Activated CD4-positive, alpha-beta memory T cell treated with anti-CD3 and anti-CD28 coated beads for 36 hours (primary cell): ENCODE measurements around the gene CASZ1. TPM values are rescaled to one million over a fixed set of nuclear protein-coding genes. Genes with fewer than 3 reads are reported as not detected.

Experiments
- CTCF ChIA-PET: fragments of 350-600 bp; sonication (Branson Sonifier 250); formaldehyde crosslinking; loops from one replicate; lab custom pipeline; 2021; ENCODE audit warnings: antibody characterized with exemption, inconsistent platforms; lab: Charles Lee
- POLR2A ChIA-PET: fragments of 350-600 bp; sonication (Branson Sonifier 250); formaldehyde crosslinking; loops from one replicate; lab custom pipeline; 2021; ENCODE audit warnings: antibody characterized with exemption; lab: Charles Lee
- DNase-seq: peaks from one replicate; pipeline ENCODE4 v3.0.0-alpha.2; 2020
- H3K27ac Mint-ChIP-seq: one replicate; pipeline ENCODE4 v1.8.0; 2021; ENCODE audit warnings: mixed read lengths
- H3K27me3 Mint-ChIP-seq: one replicate; pipeline ENCODE4 v1.8.0; 2021; ENCODE audit warnings: mixed read lengths
- H3K36me3 Mint-ChIP-seq: one replicate; pipeline ENCODE4 v1.8.0; 2021; ENCODE audit warnings: mixed read lengths
- H3K4me1 Mint-ChIP-seq: one replicate; pipeline ENCODE4 v1.8.0; 2021; ENCODE audit warnings: low read depth, mixed read lengths
- H3K4me3 Mint-ChIP-seq: one replicate; pipeline ENCODE4 v1.8.0; 2021; ENCODE audit warnings: mild to moderate bottlenecking, mixed read lengths
- H3K9me3 Mint-ChIP-seq: one replicate; pipeline ENCODE4 v1.8.0; 2021; ENCODE audit warnings: mixed read lengths
- intact Hi-C: fragments of 100-400 bp; cut with micrococcal nuclease; formaldehyde crosslinking; loops from one replicate; pipeline ENCODE4 v1.15.1; 2023
- total RNA-seq, 2 experiments: library from RNA; stranded (reverse); gene quantifications; one replicate each; pipeline ENCODE4 v1.2.3, GENCODE V29; 2021

Gene CASZ1
- total RNA-seq, 2 experiments from 2014 or later: 5.5 to 6.3 TPM

DNA sequence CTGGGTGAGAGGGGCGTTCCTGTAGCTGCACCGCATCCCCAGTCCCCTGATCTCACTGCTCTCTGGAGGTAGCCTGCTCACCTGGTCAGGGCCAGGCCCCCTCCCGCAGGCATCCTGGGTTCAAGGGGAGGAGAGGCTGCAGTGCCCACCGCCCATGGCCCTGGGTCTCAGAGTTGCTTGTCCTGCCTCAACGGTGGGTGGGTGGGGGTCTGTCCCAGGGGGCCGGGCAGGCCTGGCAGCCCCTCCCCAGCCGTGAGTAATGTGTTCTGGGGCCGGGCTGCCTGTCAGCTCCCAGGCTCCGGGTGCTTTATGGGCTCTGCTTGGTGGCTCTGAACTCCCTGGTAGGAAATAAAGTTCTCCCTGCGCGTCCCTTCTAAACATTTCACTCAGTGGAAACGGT, 126.9 kb downstream of the CASZ1 start:
- no peaks in the 10 kb centered on the region for H3K27me3 Mint-ChIP-seq

DNA sequence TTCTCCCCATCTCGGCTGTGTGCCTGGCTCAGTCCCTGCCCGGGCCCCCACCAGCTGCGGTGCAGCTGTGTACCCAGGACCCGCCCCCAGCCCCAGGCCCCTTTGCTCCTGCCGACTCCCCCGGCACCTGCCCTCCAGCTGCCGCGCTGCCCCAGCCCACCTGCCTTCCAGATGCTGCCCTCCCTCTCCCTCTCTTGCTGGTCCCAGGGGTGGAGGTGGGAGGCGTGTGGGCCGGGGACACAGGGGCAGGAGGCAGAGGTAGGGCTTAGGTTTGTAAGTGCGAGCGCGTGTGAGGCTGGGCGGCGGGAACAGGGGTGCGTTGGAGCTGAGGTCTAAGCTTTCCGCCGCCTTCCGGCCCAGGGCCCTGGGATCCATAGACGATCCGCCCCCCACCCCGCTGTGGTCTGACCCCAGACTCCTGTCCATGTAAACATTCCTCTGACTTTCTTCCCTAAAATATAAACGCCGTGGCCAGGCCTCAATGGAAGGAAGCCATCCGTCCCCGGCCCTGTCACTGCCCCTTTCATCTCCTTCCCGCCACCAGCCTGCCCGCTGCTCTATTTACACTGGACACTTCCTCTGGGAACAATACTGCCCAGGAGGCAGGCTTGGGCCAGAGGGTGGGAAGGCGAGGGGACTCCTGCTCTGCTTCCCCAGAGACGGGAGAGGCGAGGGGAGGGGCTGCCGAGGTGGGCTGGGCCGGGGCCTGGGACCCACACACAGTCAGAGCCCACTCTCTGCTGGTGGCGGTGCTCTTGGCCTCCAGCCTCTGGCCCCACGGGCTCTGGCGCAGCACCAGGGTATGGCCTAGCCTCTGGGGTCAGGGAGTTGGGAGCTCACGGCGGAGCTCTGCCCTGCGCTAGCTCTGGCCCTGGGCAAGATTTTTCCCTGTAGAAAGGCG, 128.3 kb downstream of the CASZ1 start:
- Mint-ChIP-seq H3K4me1 (no peaks in the 10 kb centered on the region), H3K4me3 (no peak overlapping the region), H3K27ac (no peak overlapping the region), H3K9me3 (no peaks in the 10 kb centered on the region), H3K27me3 (no peaks in the 10 kb centered on the region), H3K36me3 (no peaks in the 10 kb centered on the region)
- CTCF ChIA-PET: no interaction called here
- POLR2A ChIA-PET: no interaction called here
- intact Hi-C loops: no loop called here
- no peak for DNase-seq

More for the DNA sequence above, 126.9 kb downstream of the CASZ1 start:
- no peak for DNase-seq
- CTCF ChIA-PET: no interaction called here
- POLR2A ChIA-PET: no interaction called here
- Mint-ChIP-seq H3K27ac (no peak overlapping the region), H3K36me3 (no peaks in the 10 kb centered on the region), H3K4me1 (no peaks in the 10 kb centered on the region), H3K9me3 (no peaks in the 10 kb centered on the region), H3K4me3 (no peak overlapping the region)
- intact Hi-C loops: no loop called here

GRCh38 chr1:10665930-10666850, 130.3 kb downstream of the CASZ1 start:
- ChIA-PET CTCF (no interaction called here), POLR2A (no interaction called here)
- Mint-ChIP-seq H3K27ac (no peak overlapping the region), H3K36me3 (no peaks in the 10 kb centered on the region), H3K27me3 (no peaks in the 10 kb centered on the region), H3K4me1 (no peaks in the 10 kb centered on the region), H3K4me3 (no peak overlapping the region), H3K9me3 (no peaks in the 10 kb centered on the region)
- DNase-seq: no peak
- intact Hi-C loops: no loop called here

DNA sequence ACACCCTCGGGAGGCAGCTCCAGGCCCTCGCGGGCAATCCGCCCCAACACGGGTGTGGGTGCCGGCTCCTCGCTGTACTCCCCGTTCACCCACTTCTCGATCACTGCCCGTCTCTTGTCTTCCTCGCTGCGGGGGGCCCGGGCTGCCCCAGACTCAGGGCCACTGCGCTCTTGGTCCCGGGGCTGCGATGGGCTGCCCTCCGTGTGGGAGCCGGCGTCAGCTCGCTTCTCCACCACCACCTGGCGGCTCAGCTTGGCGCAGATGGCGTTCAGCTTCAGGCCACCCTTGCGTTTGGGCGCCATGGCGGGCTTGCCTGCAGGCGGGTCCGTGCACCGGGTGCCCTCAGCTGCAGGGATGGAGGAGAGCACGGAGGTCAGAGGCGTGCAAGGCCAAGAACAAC, 131.2 kb downstream of the CASZ1 start:
- CTCF ChIA-PET: no interaction called here

DNA sequence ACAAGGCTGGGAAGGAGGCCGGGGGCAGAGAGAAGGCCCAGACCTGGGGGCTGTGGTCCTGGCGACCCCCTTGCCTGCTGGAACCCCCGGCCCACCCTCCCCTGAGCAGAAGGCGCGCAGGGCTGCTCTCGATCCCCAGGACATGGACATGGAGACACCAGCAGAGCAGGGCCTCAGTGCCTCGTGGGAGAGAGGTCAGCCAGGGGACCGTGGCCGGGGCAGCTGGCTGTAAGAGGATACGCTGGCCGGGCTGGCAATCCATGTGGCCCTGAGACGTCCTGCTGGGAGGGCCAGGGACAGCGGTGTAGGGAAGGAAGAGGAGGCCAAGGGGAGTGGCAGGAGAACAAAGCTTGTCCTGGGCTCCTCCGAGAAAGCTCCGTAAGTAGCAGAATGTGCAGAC, 132.2 kb downstream of the CASZ1 start:
- Mint-ChIP-seq H3K4me3 (no peak overlapping the region), H3K36me3 (no peaks in the 10 kb centered on the region), H3K9me3 (no peaks in the 10 kb centered on the region), H3K27ac (no peak overlapping the region), H3K4me1 (no peaks in the 10 kb centered on the region), H3K27me3 (no peaks in the 10 kb centered on the region)
- intact Hi-C loops: no loop called here
- POLR2A ChIA-PET: no interaction called here
- DNase-seq: no peak
- CTCF ChIA-PET: no interaction called here

More for the DNA sequence above, 131.2 kb downstream of the CASZ1 start:
- H3K27ac Mint-ChIP-seq: no peak overlapping the region
- H3K27me3 Mint-ChIP-seq: no peaks in the 10 kb centered on the region
- DNase-seq: no peak
- no peaks in the 10 kb centered on the region for H3K36me3 Mint-ChIP-seq
- intact Hi-C loops: no loop called here
- no peaks in the 10 kb centered on the region for H3K4me1 Mint-ChIP-seq
- H3K9me3 Mint-ChIP-seq: no peaks in the 10 kb centered on the region
- no peak overlapping the region for H3K4me3 Mint-ChIP-seq
- POLR2A ChIA-PET: no interaction called here

DNA sequence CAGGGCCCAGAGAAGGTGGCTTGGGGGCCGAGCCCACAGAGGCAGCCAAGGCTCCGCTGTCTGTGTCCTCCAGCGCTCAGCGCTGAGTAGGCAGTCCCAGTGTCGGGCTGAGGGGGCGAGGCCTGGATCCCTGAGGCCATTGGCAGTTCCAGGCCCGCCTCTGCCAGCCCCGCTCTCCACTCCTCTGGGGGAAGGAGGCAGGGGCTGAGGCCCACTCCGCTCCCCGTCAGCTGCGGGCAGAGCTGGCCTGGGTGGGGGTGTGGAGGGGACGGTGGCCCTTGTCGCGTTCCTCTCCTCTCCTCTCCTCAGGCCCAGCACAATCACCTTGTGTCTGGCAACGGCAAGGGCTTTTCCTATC, 132.8 kb downstream of the CASZ1 start:
- Mint-ChIP-seq H3K27ac (no peak overlapping the region), H3K4me1 (no peaks in the 10 kb centered on the region), H3K27me3 (no peaks in the 10 kb centered on the region), H3K4me3 (no peak overlapping the region), H3K9me3 (no peaks in the 10 kb centered on the region), H3K36me3 (no peaks in the 10 kb centered on the region)
- ChIA-PET POLR2A (no interaction called here), CTCF (no interaction called here)
- no peak for DNase-seq
- intact Hi-C loops: no loop called here

DNA sequence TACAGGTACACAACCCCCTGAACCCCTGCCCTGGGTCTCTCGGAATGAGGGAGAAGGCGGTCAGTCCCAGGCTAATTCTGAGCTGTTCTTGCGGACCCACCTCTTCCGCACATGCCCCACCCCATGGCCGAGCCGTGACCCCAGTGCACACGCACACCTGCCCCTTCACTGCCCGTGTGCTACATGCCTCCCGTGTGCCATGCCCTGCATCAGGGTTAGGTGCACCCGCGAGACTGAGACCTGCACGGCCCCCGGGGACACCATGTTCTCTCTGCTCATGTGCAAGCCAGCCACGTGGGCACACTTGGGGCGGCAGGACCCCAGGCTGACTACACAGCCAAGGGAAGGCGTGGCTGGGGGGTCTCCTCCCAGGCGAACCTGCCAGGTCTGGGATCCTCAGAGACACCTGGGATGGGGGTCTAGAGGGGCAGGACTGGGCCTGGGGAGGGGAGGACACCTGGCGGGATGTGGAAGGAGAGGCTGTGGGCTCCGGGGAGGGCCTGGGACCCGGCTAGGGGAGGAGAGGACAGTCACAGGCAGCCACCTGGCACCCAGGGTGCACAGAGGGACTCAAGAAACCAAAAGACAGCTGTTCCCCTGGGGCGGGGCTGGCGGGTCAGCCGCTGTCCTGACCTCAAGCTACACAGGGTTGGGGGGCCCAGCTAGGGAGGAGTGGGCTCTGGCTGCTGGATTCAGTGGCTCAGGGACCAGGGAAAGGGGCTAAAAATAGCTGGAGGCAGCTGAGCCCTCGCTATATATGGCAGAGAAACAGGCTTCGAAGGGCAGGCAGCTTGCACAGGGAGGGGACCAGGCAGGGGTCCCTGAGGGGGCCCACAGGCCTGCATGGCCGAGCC, 133.4 kb downstream of the CASZ1 start:
- POLR2A ChIA-PET: no interaction called here
- H3K4me3 Mint-ChIP-seq: no peak overlapping the region

GRCh38 chr1:10662090-10662688, 134.3 kb downstream of the CASZ1 start:
- Mint-ChIP-seq H3K4me1 (no peaks in the 10 kb centered on the region), H3K27ac (no peak overlapping the region), H3K27me3 (no peaks in the 10 kb centered on the region), H3K36me3 (no peaks in the 10 kb centered on the region), H3K4me3 (no peak overlapping the region), H3K9me3 (no peaks in the 10 kb centered on the region)
- POLR2A ChIA-PET: no interaction called here
- no peak for DNase-seq
- intact Hi-C loops: no loop called here
- CTCF ChIA-PET: no interaction called here

More for the DNA sequence above, 133.4 kb downstream of the CASZ1 start:
- Mint-ChIP-seq H3K4me1 (no peaks in the 10 kb centered on the region), H3K9me3 (no peaks in the 10 kb centered on the region), H3K27ac (no peak overlapping the region), H3K36me3 (no peaks in the 10 kb centered on the region), H3K27me3 (no peaks in the 10 kb centered on the region)
- DNase-seq: no peak
- intact Hi-C loops: no loop called here
- CTCF ChIA-PET: no interaction called here

GRCh38 chr1:10661453-10661852, 135.0 kb downstream of the CASZ1 start:
- DNase-seq: no peak
- H3K27ac Mint-ChIP-seq: no peak overlapping the region
- ChIA-PET POLR2A (no interaction called here), CTCF (no interaction called here)
- intact Hi-C loops: no loop called here
- H3K27me3 Mint-ChIP-seq: no peaks in the 10 kb centered on the region
- H3K9me3 Mint-ChIP-seq: no peaks in the 10 kb centered on the region
- H3K4me3 Mint-ChIP-seq: no peak overlapping the region
- no peaks in the 10 kb centered on the region for H3K4me1 Mint-ChIP-seq
- no peaks in the 10 kb centered on the region for H3K36me3 Mint-ChIP-seq

DNA sequence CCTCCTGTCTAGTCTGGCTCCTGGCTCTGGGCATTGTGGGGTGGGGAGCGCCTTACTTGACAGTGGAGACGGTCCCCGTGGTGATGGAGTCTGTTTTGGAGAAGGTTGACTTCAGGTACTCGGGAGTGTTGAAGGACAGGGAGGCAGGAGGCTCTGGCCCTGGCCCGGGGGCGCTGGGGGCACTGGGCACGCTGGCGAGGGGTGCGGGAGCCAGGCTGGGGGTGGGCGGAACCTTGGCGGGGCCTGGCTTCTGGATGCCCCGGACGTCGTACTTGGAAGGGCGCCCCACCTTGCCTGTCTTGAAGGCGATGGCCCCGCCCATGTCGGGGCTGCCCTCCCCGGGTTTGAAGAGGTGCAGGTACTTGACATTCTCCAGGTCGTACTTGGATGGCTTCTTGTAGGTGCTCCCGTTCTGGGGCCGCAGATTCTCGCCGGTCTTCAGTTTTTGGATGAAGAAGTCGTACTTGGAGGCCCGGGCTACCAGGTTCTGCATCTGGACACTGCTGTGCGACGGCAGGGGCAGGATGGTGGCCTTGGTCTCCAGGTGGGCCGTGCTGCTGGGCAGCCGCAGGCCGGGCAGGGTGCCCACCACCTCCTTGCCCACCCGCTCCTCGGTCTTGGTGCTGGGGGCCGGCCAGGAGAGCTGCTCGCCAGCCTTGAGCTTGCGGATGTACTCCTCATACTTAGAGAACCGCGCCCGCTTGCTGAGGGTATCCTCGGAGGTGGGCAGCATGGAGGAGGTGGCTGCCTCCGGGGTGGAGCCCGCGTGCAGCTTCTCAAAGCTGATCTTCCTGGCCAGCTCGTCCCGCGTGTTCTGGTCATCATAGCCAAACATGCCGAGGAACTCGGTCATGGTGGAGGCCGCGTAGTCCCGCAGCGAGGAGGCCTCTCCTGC, 136.6 kb downstream of the CASZ1 start:
- intact Hi-C loops: no loop called here
- Mint-ChIP-seq H3K4me3 (no peak overlapping the region), H3K9me3 (no peaks in the 10 kb centered on the region), H3K36me3 (no peaks in the 10 kb centered on the region), H3K4me1 (no peaks in the 10 kb centered on the region), H3K27ac (no peak overlapping the region), H3K27me3 (no peaks in the 10 kb centered on the region)
- CTCF ChIA-PET: no interaction called here
- POLR2A ChIA-PET: no interaction called here
- no peak for DNase-seq

- intact Hi-C loops: no loop called here
- Mint-ChIP-seq H3K4me1 (no peaks in the 10 kb centered on the region), H3K4me3 (no peak overlapping the region), H3K27me3 (no peaks in the 10 kb centered on the region), H3K9me3 (no peaks in the 10 kb centered on the region), H3K36me3 (peaks cover 2% of the 10 kb centered on the region), H3K27ac (no peak overlapping the region)
- ChIA-PET CTCF (no interaction called here), POLR2A (no interaction called here)
- no peak for DNase-seq
These were observed 137.2 kb downstream of the CASZ1 start for GRCh38 chr1:10659218-10659617.
